ENCODE data around the gene REEP1.

REEP1 gene

GRCh38 chr2:86195808-86196387, 141.5 kb downstream of the REEP1 start:
- no peak for DNase-seq (ENCODE audit: low read depth in 2 of 2)

- peak; percentile 84 to 85 for DNase-seq (ENCODE audit: low read depth in 2 of 2)
Observed at GRCh38 chr2:86195055-86195807, 142.2 kb downstream of the REEP1 start, which contains the start of gene IMMT. TSS of gene IMMT (minus strand) at chr2:86195462. CDS start at chr2:86195382, 80 bp downstream.

GRCh38 chr2:86194751-86195054, 142.7 kb downstream of the REEP1 start:
- DNase-seq (ENCODE audit: low read depth in 2 of 2), result no peak

GRCh38 chr2:86193901-86194567, 143.4 kb downstream of the REEP1 start:
- no peak for DNase-seq (ENCODE audit: low read depth in 2 of 2)

GRCh38 chr2:86189782-86190416, 147.5 kb downstream of the REEP1 start:
- DNase-seq (ENCODE audit: low read depth in 2 of 2), result no peak

GRCh38 chr2:86186431-86186830, 151.0 kb downstream of the REEP1 start:
- no peak for DNase-seq (ENCODE audit: low read depth in 2 of 2)

GRCh38 chr2:86185517-86186212, 151.8 kb downstream of the REEP1 start:
- DNase-seq (ENCODE audit: low read depth in 2 of 2), result no peak

- DNase-seq (ENCODE audit: low read depth in 2 of 2), result no peak
Observed at GRCh38 chr2:86176597-86176996, 160.8 kb downstream of the REEP1 start.

- no peak for DNase-seq (ENCODE audit: low read depth in 2 of 2)
Observed at GRCh38 chr2:86175828-86176227, 161.6 kb downstream of the REEP1 start.

- DNase-seq (ENCODE audit: low read depth in 2 of 2), result no peak
Observed at GRCh38 chr2:86174445-86174844, 163.0 kb downstream of the REEP1 start.

- DNase-seq (ENCODE audit: low read depth in 2 of 2), result no peak
Observed at GRCh38 chr2:86172610-86173009, 164.8 kb downstream of the REEP1 start.

GRCh38 chr2:86171295-86171694, 166.1 kb downstream of the REEP1 start:
- no peak for DNase-seq (ENCODE audit: low read depth in 2 of 2)

- no peak for DNase-seq (ENCODE audit: low read depth in 2 of 2)
Observed at GRCh38 chr2:86170449-86170848, 167.0 kb downstream of the REEP1 start.
